K562 (cell line): Measurements from ENCODE around the gene MTOR. TPM values are rescaled to one million over a fixed set of nuclear protein-coding genes. Genes with fewer than 3 reads are reported as not detected.

Experiments used
- ILK ChIP-seq: fragments of 450-650 bp; IDR thresholded peaks from 2 replicates; pipeline ENCODE4 v1.6.1; 2016; ENCODE audit warnings: missing genetic modification characterization, low read depth, mild to moderate bottlenecking, missing compliant biosample characterization, moderate library complexity, borderline replicate concordance
- JUND ChIP-seq, 2 experiments: IDR thresholded peaks; 2 replicates in 1 of 2; 3 replicates in 1 of 2; pipeline ENCODE4 v1.6.1; 2011; ENCODE audit warnings: borderline replicate concordance in 2 of 2, low read depth in 2 of 2, low read length in 2 of 2, improper control_type of control experiment in 1 of 2, missing biosample characterization in 1 of 2, missing genetic modification characterization in 1 of 2, missing genetic modification reagents in 1 of 2
- ZNF318 ChIP-seq, 2 experiments: fragments of 450-650 bp; IDR thresholded peaks; 2 replicates each; pipeline ENCODE4 v1.6.1; 2016; ENCODE audit warnings: mild to moderate bottlenecking in 2 of 2, borderline replicate concordance in 1 of 2, low read depth in 1 of 2, moderate library complexity in 1 of 2
- polyA plus RNA-seq, 8 experiments: library from polyadenylated mRNA; depleted of rRNA in 4 of 8; stranded (reverse) in 5 of 8; unstranded in 3 of 8; fragments of >200 nt; fragmentation: Nextera tagmentation in 2 of 8; fragmentation: Illumina TruSeq in 1 of 8; extraction: Ambion mirVana in 2 of 8; extraction: Trizol in 1 of 8; gene quantifications; 2 replicates each; pipeline versions ENCODE4 v1.2.1 to v1.2.3, GENCODE V29; 2011 to 2014; ENCODE audit warnings: inconsistent platforms in 1 of 8, missing spikeins in 1 of 8
- total RNA-seq, 7 experiments: library from RNA; depleted of rRNA in 6 of 7; stranded (reverse); fragments of >200 nt in 6 of 7; fragmentation: Illumina TruSeq in 2 of 7; extraction: Trizol in 2 of 7; gene quantifications; 2 replicates each; pipeline versions ENCODE4 v1.2.1 to v1.2.3, GENCODE V29; 2011 to 2021; ENCODE audit warnings: low replicate concordance in 1 of 7

Gene MTOR
- total and polyA plus RNA-seq, 9 of the 15 experiments (the other 6 are each of a cell fraction or from before 2014, with no cell fraction given): 11.4 to 71.4 (median 52.2) TPM

- TF ChIP-seq ZNF318 (IDR thresholded peaks at IDR 0.05; ENCODE audit: borderline replicate concordance in 1 of 2, low read depth in 1 of 2) (no peak), ILK (tag) (no peak), JUND (IDR thresholded peaks at IDR 0.05; ENCODE audit: borderline replicate concordance, low read depth, low read length) (no peak), JUND (tag; IDR thresholded peaks at IDR 0.05; ENCODE audit: borderline replicate concordance, low read depth, low read length) (no peak)
Measured at GRCh38 chr1:11158291-11158690, 104.1 kb downstream of the MTOR start (continued).
